ENCODE results near the gene EPGN.

- TF ChIP-seq CTCF (optimal IDR thresholded peaks at IDR 0.05 in 1 of 3, IDR thresholded peaks at IDR 0.05 in 1 of 3, conservative IDR thresholded peaks at IDR 0.05 in 1 of 3; ENCODE audit: extremely low read depth in 1 of 3, insufficient read depth in 2 of 3, low read length in 3 of 3) (no peak), EZH2 (IDR thresholded peaks at IDR 0.05; ENCODE audit: low read length) (no peak)
These were observed 10.7 kb upstream of the EPGN start for GRCh38 chr4:74297539-74297938.
